ENCODE data around the gene AARS2. TPM values are rescaled to one million over a fixed set of nuclear protein-coding genes. Genes with fewer than 3 reads are reported as not detected.

The AARS2 gene
- polyA plus RNA-seq (2012; ENCODE audit: insufficient read depth, insufficient read length, low read depth) = 27.4 TPM

GRCh38 chr6:44312901-44313788 lies at the start of gene AARS2:
Gene AARS2 (minus strand): TSS chr6:44313347. CDS start chr6:44313323, 24 bp downstream.
- Histone ChIP-seq H3K4me1 (no peaks in the 10 kb centered on the region), H3K27me3 (no peaks in the 10 kb centered on the region), H3K9me3 (no peaks in the 10 kb centered on the region), H3K4me3 (ENCODE audit: low read depth, low read length) (peak within 1 kb of the TSS; percentile 84), H3K36me3 (peaks cover 34% of the 10 kb centered on the region)
- TF ChIP-seq CTCF (IDR thresholded peaks at IDR 0.05; ENCODE audit: low read depth, low read length) = peak; percentile 98
- DNase-seq = peak; percentile 93

DNA sequence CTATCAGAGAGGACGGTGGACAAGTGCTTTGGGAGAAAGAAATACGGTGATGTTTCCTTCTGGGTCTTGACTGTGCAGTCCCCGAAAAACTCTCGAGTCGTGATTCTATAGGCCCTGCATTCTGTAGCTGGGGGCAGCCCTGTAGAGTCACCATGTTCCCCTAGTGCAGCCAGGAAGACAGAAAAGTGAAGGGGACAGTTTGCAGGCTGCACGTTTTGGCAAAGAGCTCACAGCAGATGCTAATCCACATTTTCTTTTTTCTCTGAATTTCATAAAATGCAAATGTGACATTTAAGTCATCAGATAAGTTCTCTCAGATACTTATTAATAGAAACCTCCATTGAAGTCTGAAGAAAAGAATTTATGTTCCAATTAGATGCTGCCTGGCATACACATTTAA lies 48.8 kb upstream of the AARS2 start:
- Histone ChIP-seq H3K4me3 (ENCODE audit: low read depth, low read length) (no peak overlapping the region), H3K9me3 (no peaks in the 10 kb centered on the region), H3K4me1 (no peaks in the 10 kb centered on the region), H3K27me3 (no peaks in the 10 kb centered on the region), H3K36me3 (no peaks in the 10 kb centered on the region)
- no peak for DNase-seq
- no peak for TF ChIP-seq CTCF (IDR thresholded peaks at IDR 0.05; ENCODE audit: low read depth, low read length)

DNA sequence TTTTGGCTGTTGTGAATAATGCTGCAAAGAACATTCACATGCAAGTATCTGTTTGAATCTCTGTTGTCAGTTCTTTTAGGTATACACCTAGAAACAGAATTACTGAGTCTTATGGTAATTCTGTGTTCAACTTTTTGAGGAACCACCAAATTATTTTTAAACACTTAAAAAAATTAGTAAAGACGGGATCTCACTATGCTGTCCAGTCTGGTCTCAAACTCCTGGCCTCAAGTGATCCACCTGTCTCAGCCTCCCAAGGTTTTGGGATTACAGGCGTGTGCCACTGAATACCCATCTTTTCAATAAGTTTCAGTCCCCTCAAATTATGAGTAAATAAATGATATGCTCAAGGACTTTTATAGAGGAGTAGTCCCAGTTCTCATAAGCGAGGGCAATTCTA lies 46.8 kb upstream of the AARS2 start:
- Histone ChIP-seq H3K36me3 (no peaks in the 10 kb centered on the region), H3K4me1 (no peaks in the 10 kb centered on the region), H3K27me3 (no peaks in the 10 kb centered on the region), H3K4me3 (ENCODE audit: low read depth, low read length) (no peak overlapping the region), H3K9me3 (no peaks in the 10 kb centered on the region)
- no peak for TF ChIP-seq CTCF (IDR thresholded peaks at IDR 0.05; ENCODE audit: low read depth, low read length)
- no peak for DNase-seq

DNA sequence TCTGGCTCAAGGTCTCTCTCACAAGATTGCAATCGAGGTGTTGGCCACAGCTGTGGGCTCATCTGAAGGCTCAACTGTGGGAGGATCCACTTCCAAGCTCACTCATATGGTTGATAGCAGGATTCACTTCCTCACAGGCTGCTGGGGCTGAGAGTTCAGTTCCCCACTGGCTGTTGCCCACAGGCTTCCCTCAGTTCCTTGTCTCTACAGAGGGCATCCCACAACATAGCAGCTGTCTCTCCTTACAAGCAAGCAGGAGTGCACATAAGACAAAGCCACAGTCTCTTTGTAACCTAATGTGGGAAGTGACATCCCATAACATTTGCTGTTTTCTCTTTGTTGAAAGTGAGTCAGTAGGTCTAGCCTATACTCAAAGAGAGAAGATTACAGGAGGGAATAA lies 43.3 kb upstream of the AARS2 start:
- TF ChIP-seq CTCF (IDR thresholded peaks at IDR 0.05; ENCODE audit: low read depth, low read length) = no peak

GRCh38 chr6:44355640-44356039 lies 42.5 kb upstream of the AARS2 start:
- H3K4me3 ChIP-seq (ENCODE audit: low read depth, low read length) = no peak overlapping the region
- no peaks in the 10 kb centered on the region for H3K4me1 ChIP-seq
- no peak for TF ChIP-seq CTCF (IDR thresholded peaks at IDR 0.05; ENCODE audit: low read depth, low read length)
- H3K27me3 ChIP-seq = no peaks in the 10 kb centered on the region
- no peaks in the 10 kb centered on the region for H3K36me3 ChIP-seq
- no peak for DNase-seq
- H3K9me3 ChIP-seq = no peaks in the 10 kb centered on the region

More for the DNA sequence above, 43.3 kb upstream of the AARS2 start:
- Histone ChIP-seq H3K36me3 (no peaks in the 10 kb centered on the region), H3K9me3 (no peaks in the 10 kb centered on the region), H3K27me3 (no peaks in the 10 kb centered on the region), H3K4me3 (ENCODE audit: low read depth, low read length) (no peak overlapping the region), H3K4me1 (no peaks in the 10 kb centered on the region)
- no peak for DNase-seq

DNA sequence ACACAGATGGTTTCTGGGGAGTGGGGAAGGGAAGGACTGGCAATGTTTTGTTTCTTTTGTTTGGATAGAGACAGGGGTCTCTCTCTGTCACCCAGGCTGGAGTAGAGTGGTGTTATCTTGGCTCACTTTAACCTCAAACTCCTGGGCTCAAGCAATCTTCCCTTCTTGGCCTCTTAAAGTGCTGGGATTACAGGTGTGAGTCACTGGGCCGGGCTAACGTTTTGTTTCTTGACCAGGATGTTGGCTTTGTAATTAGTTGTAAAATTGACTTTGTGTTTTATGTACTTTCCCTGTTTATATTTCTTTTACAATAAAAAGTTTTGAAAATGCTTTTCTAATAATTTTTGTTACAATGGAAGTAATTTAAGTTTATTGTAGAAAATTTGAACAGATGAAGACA lies 40.2 kb upstream of the AARS2 start:
- no peak for DNase-seq
- H3K9me3 ChIP-seq = no peaks in the 10 kb centered on the region
- no peaks in the 10 kb centered on the region for H3K36me3 ChIP-seq
- no peaks in the 10 kb centered on the region for H3K27me3 ChIP-seq
- peaks cover 3% of the 10 kb centered on the region; the same call in 1 of the 2 replicates for H3K4me1 ChIP-seq
- no peak overlapping the region for H3K4me3 ChIP-seq (ENCODE audit: low read depth, low read length)
- no peak for TF ChIP-seq CTCF (IDR thresholded peaks at IDR 0.05; ENCODE audit: low read depth, low read length)

Data from BE2C (cell line).